Stimulated activated CD4-positive, alpha-beta T cell treated with anti-CD3 and anti-CD28 coated beads, TNF-alpha, amount 100 ng/mL, for 1 hour (primary cell): Measurements from ENCODE around the gene C21orf58.

ENCODE experiments used
- DNase-seq, 3 donors: peaks; one replicate each; pipeline ENCODE4 v3.0.0-alpha.2; 2020; ENCODE audit warnings: low read depth in 3 of 3, low spot score in 1 of 3

C21orf58 gene

DNA sequence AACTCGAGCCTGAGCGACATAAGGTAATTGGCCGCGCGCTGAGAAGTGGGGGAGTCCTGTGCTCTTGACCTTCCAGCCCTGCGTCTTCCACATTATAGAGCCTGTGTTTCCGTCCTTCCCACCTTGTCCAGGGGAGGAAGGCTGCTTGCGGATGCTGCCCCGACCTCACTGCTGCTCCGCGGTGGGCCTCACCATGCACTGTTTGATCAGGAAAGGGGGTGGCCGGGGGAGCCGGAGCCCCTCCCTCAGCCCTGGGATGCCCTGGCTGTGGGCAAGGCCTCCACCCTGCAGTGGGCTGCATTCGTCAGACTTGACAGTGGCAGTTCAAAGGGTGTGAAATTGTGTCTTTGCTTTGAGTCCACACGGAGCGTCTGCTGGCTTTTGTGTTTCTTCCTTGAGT lies 30.4 kb upstream of the C21orf58 start:
- no peak for DNase-seq

DNA sequence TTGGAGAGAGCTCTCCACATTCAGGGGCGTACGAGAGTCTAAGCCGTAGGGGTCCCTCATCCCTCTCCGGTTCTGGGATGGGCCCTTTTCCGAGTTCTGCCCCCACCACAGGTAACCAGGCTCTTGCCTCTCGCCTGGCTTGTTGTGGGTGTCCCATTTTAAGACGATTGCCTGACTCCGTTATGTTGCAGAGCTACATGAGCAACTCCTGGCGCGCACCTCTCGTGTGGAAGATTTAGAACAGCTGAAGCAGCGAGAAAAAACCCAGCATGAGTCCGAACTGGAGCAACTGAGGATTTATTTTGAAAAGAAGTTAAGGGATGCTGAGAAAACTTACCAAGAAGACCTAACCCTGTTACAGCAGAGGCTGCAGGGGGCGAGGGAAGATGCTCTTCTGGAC lies 29.2 kb upstream of the C21orf58 start:
- no peak for DNase-seq

DNA sequence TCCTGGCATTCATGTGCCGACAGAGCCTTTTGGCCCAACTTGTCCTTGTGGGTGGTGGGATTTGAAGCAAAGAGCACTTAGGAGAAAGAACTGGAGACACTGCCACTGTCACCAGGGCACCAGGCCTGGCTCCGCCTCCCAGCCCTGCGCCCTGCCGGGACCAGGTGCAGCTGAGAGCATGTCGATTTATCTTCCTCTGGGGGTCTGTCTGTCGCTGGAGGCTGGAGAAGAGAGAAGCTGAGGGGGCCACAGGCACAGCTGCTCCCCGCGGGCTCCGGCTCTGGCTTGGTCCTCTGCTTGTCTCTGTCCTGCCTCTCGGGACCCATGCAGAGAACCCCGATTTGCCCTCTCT lies 28.5 kb upstream of the C21orf58 start:
- DNase-seq, result no peak

DNA sequence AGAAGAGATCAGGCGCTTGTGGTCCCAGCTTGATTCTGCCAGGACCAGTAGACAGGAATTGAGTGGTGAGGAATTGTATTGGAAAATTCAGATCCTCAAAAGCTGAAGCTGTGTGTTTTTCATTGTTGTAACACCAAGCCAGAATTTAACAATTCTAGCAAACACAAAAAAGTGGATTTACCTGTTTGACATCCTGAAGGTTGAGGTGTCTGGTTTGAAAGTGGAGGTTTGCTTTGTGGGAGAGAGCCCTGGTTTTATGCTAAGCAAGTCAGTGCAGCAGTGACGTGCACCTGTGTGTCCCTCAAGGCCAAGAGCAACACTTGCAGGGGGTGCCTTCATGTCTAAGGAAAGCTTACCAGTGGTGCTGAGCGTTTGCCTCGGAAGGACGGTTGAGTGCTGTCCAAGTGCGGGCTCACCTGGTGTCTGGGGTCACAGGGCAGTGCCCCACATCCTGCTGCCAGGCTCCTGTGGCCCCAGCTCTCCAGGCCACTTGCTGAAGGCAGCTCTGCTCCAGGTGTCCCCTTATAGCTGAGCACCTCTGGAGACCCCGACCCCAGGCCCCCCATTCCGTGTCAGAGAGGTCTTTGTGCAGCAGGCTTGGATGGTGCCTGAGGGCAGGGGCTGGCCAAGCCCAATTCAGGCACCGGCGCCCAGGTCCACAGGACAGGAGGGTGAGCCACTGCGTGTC lies 27.9 kb upstream of the C21orf58 start:
- no peak for DNase-seq

DNA sequence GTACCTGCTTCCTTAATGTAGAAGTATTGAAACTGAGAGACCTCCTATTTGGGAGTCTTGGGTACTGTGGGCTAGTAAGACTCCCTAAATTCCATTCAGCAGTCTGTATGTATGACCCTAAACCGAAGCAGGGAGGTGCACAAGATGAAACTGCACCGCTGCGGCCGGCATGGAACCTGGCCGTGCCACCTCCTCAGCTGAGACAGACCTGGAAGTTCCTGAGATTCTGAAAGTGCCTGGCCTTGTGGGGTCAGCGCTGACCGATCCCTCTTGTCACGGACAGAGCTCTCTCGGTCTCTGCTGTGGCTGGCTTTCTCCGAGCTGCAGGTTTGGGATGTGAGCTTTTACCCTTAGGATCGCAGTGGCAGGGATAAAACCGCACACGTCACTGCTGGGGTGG lies 27.3 kb upstream of the C21orf58 start:
- DNase-seq, result no peak

DNA sequence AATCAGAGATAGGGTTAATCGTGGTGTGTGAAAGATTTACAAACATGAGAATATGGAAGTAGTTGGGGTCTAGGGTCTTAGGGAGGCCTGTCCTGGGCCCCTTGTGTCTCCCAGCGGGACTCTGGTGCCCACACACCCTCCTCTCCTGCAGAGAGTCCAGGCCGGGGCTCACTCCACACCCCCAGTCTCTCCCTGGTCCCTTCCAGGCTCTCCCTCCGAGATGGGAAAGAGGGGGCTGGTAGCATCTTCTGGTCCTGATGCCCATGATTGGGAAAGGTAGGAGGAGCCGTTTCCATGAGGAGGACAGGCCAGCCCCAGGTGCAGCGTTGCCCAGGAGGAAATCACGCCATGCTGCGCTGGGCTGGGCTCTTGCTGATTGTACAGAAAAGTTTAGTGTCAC lies 26.9 kb upstream of the C21orf58 start:
- DNase-seq, result no peak

DNA sequence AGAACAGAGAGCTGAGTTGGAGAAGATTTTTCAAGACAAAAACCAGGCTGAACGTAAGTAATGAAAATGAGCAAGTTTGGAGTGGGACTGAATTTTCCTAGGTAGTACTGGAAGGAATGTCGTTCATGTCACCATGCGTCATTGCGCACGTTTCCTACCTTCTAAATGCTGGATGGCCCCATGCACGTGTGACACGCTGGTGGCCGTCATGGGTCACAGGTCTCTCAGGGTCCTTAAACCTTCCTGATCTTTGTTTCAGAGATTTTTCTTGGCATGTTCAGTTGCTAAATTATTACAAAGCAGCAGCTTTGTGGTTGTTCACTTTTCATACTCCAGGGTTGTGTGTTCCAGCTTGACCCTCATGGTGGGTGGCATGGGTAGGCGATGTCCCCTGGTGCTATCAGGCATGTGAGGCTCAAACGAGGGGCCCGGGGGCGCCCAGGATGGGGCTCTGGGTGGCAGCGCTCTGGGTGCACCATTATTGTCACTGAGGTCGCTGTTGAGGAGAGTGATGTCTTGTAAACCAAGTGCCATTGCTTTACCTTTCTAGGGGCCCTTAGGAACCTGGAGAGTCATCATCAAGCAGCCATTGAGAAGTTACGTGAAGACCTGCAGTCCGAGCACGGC lies 25.6 kb upstream of the C21orf58 start:
- DNase-seq, result no peak

DNA sequence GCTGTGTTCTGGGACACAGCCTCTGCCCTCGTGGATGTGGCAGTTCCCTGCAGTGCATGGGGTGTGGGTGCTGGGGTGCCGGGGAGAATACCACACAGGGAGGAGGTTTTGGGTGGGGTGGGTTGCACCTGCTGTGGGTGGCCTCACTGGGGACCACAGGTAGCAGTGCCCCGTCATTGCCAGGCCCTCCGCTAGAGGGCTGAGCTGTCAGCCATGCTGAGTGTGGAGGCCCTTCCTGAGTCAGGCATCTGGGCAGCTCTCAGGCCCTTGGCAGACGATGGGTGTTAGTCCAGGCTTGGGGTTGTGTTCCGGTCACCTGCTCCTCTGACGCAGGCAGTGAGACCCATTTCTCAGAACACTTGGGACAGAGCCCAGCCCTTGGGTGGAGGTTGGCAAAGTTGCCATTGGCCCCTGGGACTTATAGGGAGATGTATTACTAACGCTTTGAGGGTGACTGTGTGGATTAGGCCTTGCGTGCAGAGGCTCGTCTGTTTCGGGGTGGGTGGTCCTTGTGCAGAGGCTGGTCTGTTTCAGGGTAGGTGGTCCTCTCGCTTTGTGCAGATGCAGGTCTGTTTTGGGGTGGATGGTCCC lies 24.2 kb upstream of the C21orf58 start:
- no peak for DNase-seq

DNA sequence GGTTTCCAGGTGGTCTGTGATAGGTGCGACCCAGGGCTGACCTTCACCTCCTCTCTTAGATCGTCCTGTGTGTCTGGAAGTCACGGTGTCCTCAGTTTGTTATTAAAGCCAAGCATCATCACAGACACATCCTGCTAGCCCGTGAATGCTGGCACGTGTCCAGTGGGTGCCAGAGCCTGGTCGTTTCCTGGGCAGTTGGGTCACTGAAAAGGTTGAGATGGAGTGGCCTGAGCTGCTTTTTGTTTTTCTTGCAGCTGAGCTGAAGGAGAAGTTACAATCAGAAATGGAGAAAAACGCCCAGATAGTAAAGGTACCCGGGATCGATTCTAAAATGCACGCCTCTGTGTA lies 23.5 kb upstream of the C21orf58 start:
- DNase-seq, result no peak

DNA sequence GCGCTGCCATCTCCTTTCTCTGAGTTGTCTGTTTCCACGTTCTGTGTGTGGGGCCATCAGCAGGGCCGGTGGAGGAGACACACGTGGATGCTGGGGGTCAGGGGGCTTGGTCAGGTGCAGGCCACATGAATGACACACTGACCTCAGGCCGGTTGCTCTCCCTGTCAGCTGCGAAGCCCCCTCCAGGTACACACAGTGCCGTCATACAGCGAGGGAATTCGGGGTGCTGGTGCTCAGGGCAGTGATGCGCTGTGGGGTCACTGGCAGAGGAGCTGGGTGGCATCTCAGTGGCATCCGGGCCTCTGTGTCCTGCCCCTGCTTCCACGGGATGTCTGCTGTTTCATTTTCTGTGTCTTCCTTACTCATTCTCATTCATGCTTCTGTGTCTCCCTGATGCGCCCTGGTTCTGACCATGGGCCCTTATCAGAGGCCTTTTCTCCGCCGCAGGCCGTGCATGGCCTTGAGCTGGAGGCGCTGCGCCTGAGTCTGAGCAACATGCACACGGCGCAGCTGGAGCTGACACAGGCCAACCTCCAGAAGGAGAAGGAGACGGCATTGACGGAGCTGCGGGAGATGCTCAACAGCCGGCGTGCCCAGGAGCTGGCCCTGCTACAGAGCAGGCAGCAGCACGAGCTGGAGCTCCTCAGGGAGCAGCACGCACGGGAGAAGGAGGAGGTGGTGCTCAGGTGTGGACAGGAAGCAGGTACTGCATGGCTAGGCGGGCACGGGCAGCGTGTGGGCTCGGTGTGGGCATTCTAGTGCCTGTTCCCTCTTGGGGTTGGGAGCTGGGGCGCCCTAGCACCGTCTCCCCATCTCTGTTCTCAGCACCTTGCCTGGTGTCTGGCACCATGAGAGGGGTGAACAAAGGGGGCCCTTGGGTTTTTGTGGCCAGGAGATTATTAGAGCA lies 22.9 kb upstream of the C21orf58 start:
- DNase-seq, result no peak

DNA sequence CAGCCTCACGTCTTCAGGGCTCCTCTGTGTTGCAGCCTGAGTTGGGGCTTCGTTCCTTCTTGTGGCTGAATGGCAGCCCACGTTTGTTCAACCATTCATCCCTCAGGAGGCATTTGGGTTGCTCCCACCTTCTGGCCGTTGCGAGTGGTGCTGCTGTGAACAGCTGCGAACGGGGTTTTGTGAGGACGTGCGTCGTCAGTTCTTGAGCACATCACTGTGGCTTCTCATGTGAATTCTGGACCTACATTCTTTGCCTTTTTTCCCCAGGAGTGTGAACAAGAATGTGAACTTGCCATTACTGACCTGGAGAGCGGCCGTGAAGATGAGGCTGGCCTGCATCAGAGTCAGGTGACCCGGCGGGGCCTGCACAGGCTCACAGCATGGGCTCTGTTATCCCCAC lies 22.2 kb upstream of the C21orf58 start:
- DNase-seq, result no peak

DNA sequence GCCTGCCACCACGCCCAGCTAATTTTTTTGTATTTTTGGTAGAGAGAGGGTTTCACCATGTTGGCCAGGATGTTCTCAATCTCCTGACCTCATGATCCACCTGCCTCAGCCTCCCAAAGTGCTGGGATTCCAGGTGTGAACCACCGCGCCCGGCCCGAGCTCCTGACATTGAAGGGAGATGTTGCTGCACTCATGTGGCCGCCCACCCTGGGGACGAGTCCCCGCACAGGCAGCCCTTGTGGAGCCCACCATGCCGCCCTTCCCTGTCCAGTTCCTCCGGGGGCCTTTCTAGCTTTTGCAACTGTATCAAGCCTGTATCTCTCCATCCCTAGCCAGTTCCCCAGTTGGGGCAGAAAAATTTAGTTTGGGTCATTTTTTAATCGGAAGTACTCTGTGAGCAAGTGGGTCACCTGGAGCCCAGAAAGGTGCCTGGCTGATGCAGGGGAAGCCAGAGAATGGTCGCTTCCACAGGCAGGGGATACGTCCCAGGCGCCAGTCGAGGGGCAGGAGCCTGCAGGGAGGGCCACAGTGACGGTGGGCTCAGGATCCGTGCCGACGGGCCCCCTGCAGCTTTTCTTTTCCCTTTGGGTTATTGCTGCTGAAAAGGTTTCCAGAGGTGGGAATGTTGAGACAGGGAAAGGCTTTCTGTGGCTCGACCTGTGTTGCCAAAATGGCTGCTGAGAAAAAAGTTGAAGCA lies 20.7 kb upstream of the C21orf58 start:
- no peak for DNase-seq

DNA sequence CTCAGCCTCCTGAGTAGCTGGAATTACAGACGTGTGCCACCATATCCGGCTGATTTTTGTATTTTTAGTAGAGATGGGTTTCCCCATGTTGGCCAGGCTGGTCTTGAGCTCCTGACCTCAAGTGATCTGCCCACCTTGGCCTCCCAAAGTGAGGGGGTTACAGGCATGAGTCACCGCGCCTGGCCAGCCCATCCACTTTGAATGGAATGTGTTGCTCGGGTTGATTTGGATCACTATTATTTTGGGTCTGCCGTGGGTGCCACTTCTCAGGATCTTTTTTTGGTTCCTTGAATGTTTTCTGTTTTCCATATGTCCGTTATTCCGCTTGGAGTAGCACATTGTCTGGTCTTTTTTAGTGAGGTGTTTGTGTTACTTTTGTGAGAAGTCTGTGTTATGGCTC lies 17.3 kb upstream of the C21orf58 start:
- no peak for DNase-seq

DNA sequence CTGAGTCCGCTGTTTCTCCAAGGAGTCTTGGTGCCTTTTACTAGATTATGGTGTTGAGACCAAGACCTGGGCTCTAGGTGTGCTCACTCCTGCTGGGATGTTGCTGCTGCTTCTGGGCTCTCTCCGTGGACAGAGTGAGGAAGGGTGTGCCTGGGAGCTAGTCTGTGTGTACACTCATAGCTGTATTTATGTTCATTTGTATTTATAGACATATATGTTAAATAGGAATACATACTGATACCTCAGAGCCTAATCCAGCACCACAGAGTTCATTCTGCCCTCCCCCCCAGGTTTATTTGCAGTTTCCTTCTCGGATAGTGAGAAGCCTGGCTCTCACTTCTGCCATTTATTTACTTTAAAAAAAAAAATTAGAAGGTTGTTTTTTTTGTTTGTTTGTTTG lies 12.9 kb upstream of the C21orf58 start:
- DNase-seq, result no peak

DNA sequence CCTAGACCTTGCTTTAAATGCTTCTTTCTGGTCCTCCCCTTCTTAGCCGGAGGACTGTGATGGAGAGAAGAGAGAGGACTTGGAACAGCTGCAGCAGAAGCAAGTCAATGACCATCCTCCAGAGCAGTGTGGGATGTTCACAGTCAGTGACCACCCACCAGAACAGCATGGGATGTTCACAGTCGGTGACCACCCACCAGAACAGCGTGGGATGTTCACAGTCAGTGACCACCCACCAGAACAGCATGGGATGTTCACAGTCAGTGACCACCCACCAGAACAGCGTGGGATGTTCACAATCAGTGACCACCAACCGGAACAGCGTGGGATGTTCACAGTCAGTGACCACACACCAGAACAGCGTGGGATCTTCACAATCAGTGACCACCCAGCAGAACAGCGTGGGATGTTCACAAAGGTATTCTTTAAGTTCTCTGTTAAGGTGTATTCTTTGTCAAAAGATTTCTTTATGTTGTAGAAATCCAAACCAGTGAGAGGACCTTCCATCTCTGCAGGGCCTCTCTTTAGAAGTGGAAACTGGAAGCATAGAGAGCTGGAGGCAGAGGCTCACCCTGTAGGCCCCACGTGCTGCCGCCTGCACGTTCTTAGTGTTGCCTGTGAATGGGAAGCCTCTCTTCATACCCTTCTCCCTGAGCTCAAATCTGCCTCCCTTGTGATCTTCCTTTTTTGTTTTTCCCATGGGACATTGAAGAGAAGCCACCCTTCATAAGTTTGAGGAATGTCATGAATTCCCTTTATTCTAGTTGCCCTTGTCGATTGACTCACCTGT lies 10.9 kb upstream of the C21orf58 start:
- DNase-seq, result no peak

DNA sequence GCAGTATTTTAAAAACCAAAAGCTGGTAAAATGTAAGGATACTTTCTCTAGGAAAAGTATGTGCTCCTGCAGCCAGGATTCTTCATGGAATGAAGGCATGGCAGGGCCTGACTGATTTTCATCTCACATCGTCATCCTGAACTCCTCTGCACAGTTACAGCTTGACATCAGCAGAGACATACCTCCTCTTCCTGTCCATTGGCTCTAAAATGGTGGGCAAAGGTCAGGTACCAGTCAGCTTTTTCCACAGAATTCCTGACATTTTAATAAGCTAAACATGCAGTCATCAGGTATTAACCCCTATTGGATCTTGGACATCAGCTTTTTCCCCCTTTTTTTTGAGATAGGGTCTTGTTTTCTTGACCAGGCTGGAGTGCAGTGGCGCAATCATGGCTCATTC lies 6.1 kb upstream of the C21orf58 start:
- DNase-seq, result no peak

DNA sequence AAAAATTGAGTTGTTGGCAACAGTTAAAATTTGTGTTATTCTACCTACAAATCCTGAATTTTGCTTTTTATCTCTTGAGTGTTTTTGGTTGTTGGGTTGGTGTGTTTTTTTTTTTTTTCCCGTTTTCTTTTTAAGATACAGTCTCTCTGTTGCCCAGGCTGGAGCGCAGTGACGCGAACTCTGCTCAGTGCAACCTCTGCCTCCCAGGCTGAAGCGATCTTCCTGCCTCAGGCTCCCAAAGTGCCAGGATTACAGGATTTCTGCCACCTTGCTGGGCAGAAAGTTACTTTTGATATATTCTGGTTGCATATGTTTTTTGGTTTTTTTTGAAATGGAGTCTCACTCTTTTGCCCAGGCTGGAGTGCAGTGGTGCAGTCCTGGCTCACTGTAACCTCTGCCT lies 4.5 kb upstream of the C21orf58 start:
- no peak for DNase-seq

DNA sequence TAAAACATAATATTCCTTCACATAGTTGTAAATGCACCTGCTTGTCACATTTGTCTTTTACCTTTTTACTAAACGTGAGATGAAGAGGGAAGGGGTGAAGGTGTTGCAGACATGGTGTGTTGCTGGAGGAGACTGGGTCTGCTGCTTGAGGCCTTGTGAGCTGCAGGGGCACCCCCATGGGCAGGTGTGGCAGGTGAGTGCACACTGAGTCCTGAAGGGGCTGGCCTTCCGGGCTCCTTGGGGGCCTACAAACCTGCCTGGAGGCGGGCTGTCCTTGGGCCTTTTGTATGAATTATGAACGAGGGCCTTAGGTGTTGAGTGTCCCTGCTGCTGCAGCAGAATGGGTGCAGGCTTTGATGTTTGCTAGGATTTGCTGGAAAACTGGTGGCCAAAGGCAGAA lies 4.0 kb upstream of the C21orf58 start:
- DNase-seq, result no peak

DNA sequence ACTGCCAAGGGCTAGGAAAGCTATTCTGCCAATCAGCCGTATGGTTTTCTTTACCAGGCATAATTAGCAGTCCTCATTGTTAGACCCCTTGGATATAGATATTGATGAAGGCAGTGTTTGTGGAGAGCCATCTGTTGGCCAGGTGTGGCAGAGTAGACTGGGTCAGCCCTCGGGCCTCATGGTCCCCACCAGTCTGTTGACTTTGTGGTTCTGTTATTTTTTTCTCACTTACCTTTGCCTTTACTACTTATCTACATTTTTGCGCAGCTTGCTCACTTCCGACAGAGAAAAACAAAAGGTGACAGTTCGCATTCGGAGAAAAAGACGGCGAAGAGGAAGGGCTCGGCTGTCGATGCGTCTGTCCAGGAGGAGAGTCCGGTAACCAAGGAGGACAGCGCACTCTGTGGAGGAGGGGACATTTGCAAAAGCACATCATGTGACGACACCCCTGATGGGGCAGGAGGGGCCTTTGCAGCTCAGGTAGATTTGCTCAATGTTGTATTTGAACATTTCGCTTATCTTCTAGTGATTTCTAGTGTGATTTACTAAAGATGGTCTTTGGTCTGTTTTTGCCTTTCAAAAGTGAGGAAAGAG lies 2.5 kb upstream of the C21orf58 start:
- no peak for DNase-seq
